Caco-2 (cell line): Measurements from ENCODE around the gene TNNT1. TPM values are rescaled to one million over a fixed set of nuclear protein-coding genes. Genes with fewer than 3 reads are reported as not detected.

Experiments used
- BruUV-seq: library from RNA; stranded (reverse); fragments of 400-500 nt; replicated peaks from 2 replicates; lab custom pipeline; 2021; lab: Mats Ljungman, UMichigan
- CTCF ChIA-PET: fragments of 300-600 bp; sonication (Branson Sonifier 250); formaldehyde crosslinking; loops from one replicate; lab custom pipeline; 2022; ENCODE audit warnings: antibody characterized with exemption; lab: Charles Lee
- POLR2A ChIA-PET: fragments of 300-600 bp; sonication (Branson Sonifier 250); formaldehyde crosslinking; loops from one replicate; lab custom pipeline; 2022; ENCODE audit warnings: antibody characterized with exemption; lab: Charles Lee
- DNase-seq, 2 experiments: peaks; one replicate each; pipeline versions ENCODE4 v3.0.0 to v3.0.0-alpha.2; 2020 to 2022
- H3K27me3 ChIP-seq: replicated peaks from 2 replicates; pipeline ENCODE4 v1.6.0; 2011; ENCODE audit warnings: low read length; ENCODE audit not compliant: control insufficient read depth, insufficient read depth
- H3K36me3 ChIP-seq: 2 replicates; pipeline ENCODE4 v1.5.1; 2011; ENCODE audit warnings: low read length; ENCODE audit not compliant: control insufficient read depth, insufficient read depth
- H3K4me1 ChIP-seq: fragments of 250-450 bp; sonication (Bioruptor Pico); 2 replicates; pipeline ENCODE4 v1.5.1; 2020; ENCODE audit warnings: mild to moderate bottlenecking
- H3K4me3 ChIP-seq: 2 replicates; pipeline ENCODE4 v1.5.1; 2011; ENCODE audit warnings: low read depth, mild to moderate bottlenecking, control low read depth, low read length
- H3K9me3 ChIP-seq: fragments of 250-450 bp; sonication (Bioruptor Pico); 2 replicates; pipeline ENCODE4 v1.5.1; 2020; ENCODE audit warnings: mild to moderate bottlenecking, moderate library complexity
- H3K27ac Mint-ChIP-seq: one replicate; pipeline ENCODE4 v1.8.0; 2022; ENCODE audit warnings: mixed read lengths; ENCODE audit not compliant: unreplicated experiment
- H3K27me3 Mint-ChIP-seq: one replicate; pipeline ENCODE4 v1.8.0; 2022; ENCODE audit warnings: mixed read lengths; ENCODE audit not compliant: insufficient read depth, unreplicated experiment
- H3K36me3 Mint-ChIP-seq: one replicate; pipeline ENCODE4 v1.8.0; 2022; ENCODE audit warnings: mild to moderate bottlenecking, mixed read lengths; ENCODE audit not compliant: insufficient read depth, unreplicated experiment
- H3K4me1 Mint-ChIP-seq: one replicate; pipeline ENCODE4 v1.8.0; 2022; ENCODE audit warnings: low read depth, mixed read lengths; ENCODE audit not compliant: unreplicated experiment
- H3K4me3 Mint-ChIP-seq: one replicate; pipeline ENCODE4 v1.8.0; 2022; ENCODE audit warnings: mild to moderate bottlenecking, moderate library complexity, mixed read lengths; ENCODE audit not compliant: unreplicated experiment
- H3K9me3 Mint-ChIP-seq: one replicate; pipeline ENCODE4 v1.8.0; 2022; ENCODE audit warnings: mixed read lengths; ENCODE audit not compliant: unreplicated experiment
- CTCF ChIP-seq, 2 experiments: fragments of 200-600 bp in 1 of 2; IDR thresholded peaks; 1 replicate in 1 of 2; 2 replicates in 1 of 2; pipeline versions ENCODE4 v1.5.1 to v1.8.0; 2011 to 2022; ENCODE audit warnings: antibody characterized with exemption in 1 of 2, control low read depth in 1 of 2, inconsistent platforms in 1 of 2, low read depth in 1 of 2, low read length in 1 of 2, mild to moderate bottlenecking in 1 of 2, moderate library complexity in 1 of 2; ENCODE audit not compliant: insufficient read depth in 1 of 2, severe bottlenecking in 1 of 2, unreplicated experiment in 1 of 2
- intact Hi-C: fragments of 100-400 bp; cut with micrococcal nuclease; formaldehyde crosslinking; loops from one replicate; pipeline ENCODE4 v1.10.0; 2022; ENCODE audit not compliant: unreplicated experiment
- total RNA-seq: library from RNA; stranded (reverse); gene quantifications from 2 replicates; pipeline ENCODE4 v1.2.3, GENCODE V29; 2022

TNNT1 gene
- total RNA-seq, 1 experiment from 2014 or later = 18.0 TPM

GRCh38 chr19:55097864-55098715 lies 50.9 kb downstream of the TNNT1 start:
- H3K4me3 Mint-ChIP-seq = no peak overlapping the region

GRCh38 chr19:55096061-55096701 lies 52.8 kb downstream of the TNNT1 start:
- CTCF ChIA-PET = interaction anchor here (0.6 kb wide), 2 partner anchors 65 to 326 kb away, joined by 3 read pairs; no protein-coding TSS in a partner anchor
- POLR2A ChIA-PET = interaction anchor here (0.6 kb wide), 1 partner anchor 35 kb away, joined by 5 read pairs; no protein-coding TSS in a partner anchor
- H3K27ac Mint-ChIP-seq = no peak overlapping the region
- H3K36me3 ChIP-seq = peaks cover 3% of the 10 kb centered on the region
- H3K27me3 ChIP-seq = no peaks in the 10 kb centered on the region
- no peak for TF ChIP-seq CTCF (IDR thresholded peaks at IDR 0.05; ENCODE audit: insufficient read depth in 1 of 2, low read depth in 1 of 2, low read length in 1 of 2, severe bottlenecking in 1 of 2, unreplicated experiment in 1 of 2)
- intact Hi-C loops = no loop called here
- H3K4me1 Mint-ChIP-seq = no peaks in the 10 kb centered on the region
- H3K4me3 ChIP-seq = no peak overlapping the region
- no peaks in the 10 kb centered on the region for H3K4me1 ChIP-seq
- no peaks in the 10 kb centered on the region for H3K9me3 ChIP-seq
- DNase-seq = no peak
- peaks cover 31% of the 10 kb centered on the region for H3K36me3 Mint-ChIP-seq
- no peaks in the 10 kb centered on the region for H3K9me3 Mint-ChIP-seq
- BruUV-seq = no TSS peak
- no peaks in the 10 kb centered on the region for H3K27me3 Mint-ChIP-seq
- H3K4me3 Mint-ChIP-seq = no peak overlapping the region

More at GRCh38 chr19:55097864-55098715, 50.9 kb downstream of the TNNT1 start:
- H3K27me3 Mint-ChIP-seq = no peaks in the 10 kb centered on the region
- ChIA-PET CTCF (no interaction called here), POLR2A (no interaction called here)
- no TSS peak for BruUV-seq
- peaks cover 1% of the 10 kb centered on the region; the same call in 1 of the 2 replicates for H3K36me3 ChIP-seq
- no peak overlapping the region for H3K27ac Mint-ChIP-seq
- H3K27me3 ChIP-seq = no peaks in the 10 kb centered on the region
- TF ChIP-seq CTCF (IDR thresholded peaks at IDR 0.05; ENCODE audit: insufficient read depth in 1 of 2, low read depth in 1 of 2, low read length in 1 of 2, severe bottlenecking in 1 of 2, unreplicated experiment in 1 of 2) = no peak
- peaks cover 4% of the 10 kb centered on the region; the same call in 1 of the 2 replicates for H3K9me3 ChIP-seq
- no peaks in the 10 kb centered on the region for H3K4me1 ChIP-seq
- DNase-seq = no peak
- peaks cover 22% of the 10 kb centered on the region for H3K36me3 Mint-ChIP-seq
- intact Hi-C loops = no loop called here
- H3K9me3 Mint-ChIP-seq = no peaks in the 10 kb centered on the region
- H3K4me3 ChIP-seq = no peak overlapping the region
- no peaks in the 10 kb centered on the region for H3K4me1 Mint-ChIP-seq

- no peaks in the 10 kb centered on the region for H3K27me3 ChIP-seq
- BruUV-seq = no TSS peak
- H3K9me3 ChIP-seq = no peaks in the 10 kb centered on the region
- ChIA-PET POLR2A (interaction anchor here (0.6 kb wide), 1 partner anchor 31 kb away, joined by 4 read pairs; no protein-coding TSS in a partner anchor), CTCF (interaction anchor here (0.6 kb wide), 1 partner anchor 326 kb away, joined by 3 read pairs; no protein-coding TSS in a partner anchor)
- no peak overlapping the region for H3K4me3 ChIP-seq
- intact Hi-C loops = no loop called here
- no peak for DNase-seq
- peaks cover 3% of the 10 kb centered on the region for H3K36me3 ChIP-seq
- no peak overlapping the region for H3K4me3 Mint-ChIP-seq
- peaks cover 38% of the 10 kb centered on the region for H3K36me3 Mint-ChIP-seq
- H3K27ac Mint-ChIP-seq = no peak overlapping the region
- H3K9me3 Mint-ChIP-seq = no peaks in the 10 kb centered on the region
- no peaks in the 10 kb centered on the region for H3K27me3 Mint-ChIP-seq
- no peaks in the 10 kb centered on the region for H3K4me1 ChIP-seq
- no peaks in the 10 kb centered on the region for H3K4me1 Mint-ChIP-seq
- TF ChIP-seq CTCF (IDR thresholded peaks at IDR 0.05; ENCODE audit: insufficient read depth in 1 of 2, low read depth in 1 of 2, low read length in 1 of 2, severe bottlenecking in 1 of 2, unreplicated experiment in 1 of 2) = no peak
Observed at GRCh38 chr19:55095260-55096060, 53.5 kb downstream of the TNNT1 start.
